RWPE2 (cell line): Measurements from ENCODE around the gene ZNF273.

Source experiments
- ATAC-seq: fragments of 200-7000 bp; cut with Tn5 transposase; 3 replicates; pipeline ENCODE4 v1.9.1; 2021; ENCODE audit warnings: low read depth
- DNase-seq: peaks from one replicate; pipeline ENCODE4 v3.0.0-alpha.2; 2020; ENCODE audit warnings: low spot score
- H3K27ac ChIP-seq: fragments of 450-650 bp; 2 replicates; pipeline ENCODE4 v1.5.1; 2017; ENCODE audit warnings: mild to moderate bottlenecking; ENCODE audit not compliant: poor library complexity, severe bottlenecking
- H3K27me3 ChIP-seq: fragments of 250-450 bp; sonication (Bioruptor Pico); 2 replicates; pipeline ENCODE4 v1.5.1; 2021; ENCODE audit warnings: mild to moderate bottlenecking, moderate library complexity; ENCODE audit not compliant: insufficient read depth, poor library complexity, severe bottlenecking
- H3K36me3 ChIP-seq: fragments of 250-450 bp; sonication (Bioruptor Pico); 2 replicates; pipeline ENCODE4 v1.5.1; 2020; ENCODE audit warnings: low read depth, mild to moderate bottlenecking, moderate library complexity
- H3K4me1 ChIP-seq: fragments of 250-450 bp; sonication (Bioruptor Pico); 2 replicates; pipeline ENCODE4 v1.5.1; 2021; ENCODE audit warnings: mild to moderate bottlenecking, moderate library complexity; ENCODE audit not compliant: insufficient read depth, poor library complexity, severe bottlenecking
- H3K4me3 ChIP-seq: fragments of 250-450 bp; sonication (Bioruptor Pico); 2 replicates; pipeline ENCODE4 v1.5.1; 2021; ENCODE audit warnings: mild to moderate bottlenecking, moderate library complexity; ENCODE audit not compliant: severe bottlenecking
- H3K9me3 ChIP-seq: fragments of 250-450 bp; sonication (Bioruptor Pico); 2 replicates; pipeline ENCODE4 v1.5.1; 2021; ENCODE audit warnings: mild to moderate bottlenecking, moderate library complexity; ENCODE audit not compliant: severe bottlenecking
- TF ChIP-seq, protein P1 (sequence below): fragments of 450-650 bp; IDR thresholded peaks from one replicate; pipeline ENCODE4 v1.5.1; 2017; ENCODE audit warnings: mild to moderate bottlenecking, moderate library complexity; ENCODE audit not compliant: poor library complexity, severe bottlenecking

ZNF273 gene

DNA sequence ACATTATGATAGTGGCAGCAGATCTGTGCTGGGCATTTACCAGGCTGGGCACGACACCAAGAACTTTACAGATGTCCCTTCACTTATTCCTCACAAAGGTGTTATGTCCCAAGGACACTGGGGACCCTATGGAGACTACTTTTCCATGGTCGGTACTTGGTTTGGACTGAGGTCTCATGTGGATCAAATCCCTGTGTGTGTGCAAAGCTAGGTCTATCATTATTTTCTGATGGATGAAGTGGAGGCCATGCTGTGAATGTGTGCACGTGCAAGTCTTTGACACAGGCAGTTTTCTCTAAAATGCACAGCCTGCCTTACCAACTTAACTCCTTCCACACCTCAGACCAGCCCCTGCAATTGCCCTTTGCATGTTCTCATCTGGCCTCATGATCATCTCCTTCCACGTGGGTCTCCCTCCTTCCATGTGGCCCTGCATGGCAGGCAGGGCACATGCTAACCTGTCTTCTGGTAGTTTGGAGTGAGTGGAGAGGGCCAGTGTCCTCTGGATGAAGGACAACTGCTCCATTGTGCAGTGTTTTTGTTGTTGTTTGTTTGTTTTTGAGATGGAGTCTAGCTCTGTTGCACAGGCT, 16.0 kb upstream of the ZNF273 start:
- TF ChIP-seq, protein P1, sequence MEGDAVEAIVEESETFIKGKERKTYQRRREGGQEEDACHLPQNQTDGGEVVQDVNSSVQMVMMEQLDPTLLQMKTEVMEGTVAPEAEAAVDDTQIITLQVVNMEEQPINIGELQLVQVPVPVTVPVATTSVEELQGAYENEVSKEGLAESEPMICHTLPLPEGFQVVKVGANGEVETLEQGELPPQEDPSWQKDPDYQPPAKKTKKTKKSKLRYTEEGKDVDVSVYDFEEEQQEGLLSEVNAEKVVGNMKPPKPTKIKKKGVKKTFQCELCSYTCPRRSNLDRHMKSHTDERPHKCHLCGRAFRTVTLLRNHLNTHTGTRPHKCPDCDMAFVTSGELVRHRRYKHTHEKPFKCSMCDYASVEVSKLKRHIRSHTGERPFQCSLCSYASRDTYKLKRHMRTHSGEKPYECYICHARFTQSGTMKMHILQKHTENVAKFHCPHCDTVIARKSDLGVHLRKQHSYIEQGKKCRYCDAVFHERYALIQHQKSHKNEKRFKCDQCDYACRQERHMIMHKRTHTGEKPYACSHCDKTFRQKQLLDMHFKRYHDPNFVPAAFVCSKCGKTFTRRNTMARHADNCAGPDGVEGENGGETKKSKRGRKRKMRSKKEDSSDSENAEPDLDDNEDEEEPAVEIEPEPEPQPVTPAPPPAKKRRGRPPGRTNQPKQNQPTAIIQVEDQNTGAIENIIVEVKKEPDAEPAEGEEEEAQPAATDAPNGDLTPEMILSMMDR: no peak
- DNase-seq (no peak), ATAC-seq (no peak)
- Histone ChIP-seq H3K27me3 (peaks cover 16% of the 10 kb centered on the region), H3K36me3 (no peaks in the 10 kb centered on the region), H3K4me3 (no peak overlapping the region), H3K4me1 (no peaks in the 10 kb centered on the region), H3K27ac (no peak overlapping the region), H3K9me3 (no peaks in the 10 kb centered on the region)

DNA sequence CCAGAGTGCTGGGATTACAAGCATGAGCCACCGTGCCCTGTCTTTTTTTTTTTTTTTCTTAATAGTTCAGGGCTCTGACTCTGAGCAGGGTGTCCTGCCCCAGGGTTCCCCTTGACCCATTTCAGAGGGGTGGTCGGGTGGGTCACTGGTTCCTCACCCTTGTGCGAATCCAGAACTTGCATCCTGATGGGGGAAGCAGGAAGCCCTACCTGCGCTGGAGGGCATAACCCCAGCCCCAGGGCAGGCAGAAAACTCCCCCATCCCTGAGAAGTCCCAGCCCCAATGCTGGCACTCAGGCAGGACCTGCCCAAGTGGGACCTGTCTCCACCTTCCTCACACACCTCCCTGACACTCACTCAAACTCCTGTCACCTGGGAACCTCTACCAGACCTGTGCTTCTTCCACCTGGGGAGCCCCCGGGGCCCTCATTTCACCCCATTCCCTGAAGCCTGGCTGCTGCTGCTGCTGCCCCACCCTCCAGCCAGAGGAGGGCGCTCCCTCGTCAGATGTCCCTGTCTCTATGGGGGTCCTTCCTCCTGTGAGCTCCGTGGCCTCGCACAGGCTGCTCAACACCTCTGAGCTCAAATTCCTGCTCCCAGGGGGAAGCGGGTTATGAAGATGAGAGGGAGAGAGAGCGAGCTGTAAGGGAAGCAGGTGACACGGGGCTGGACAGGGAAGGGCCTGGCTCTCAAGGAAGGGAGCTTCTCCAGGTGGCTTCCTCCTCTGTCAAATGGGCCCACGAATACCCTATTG, 15.1 kb upstream of the ZNF273 start:
- TF ChIP-seq, protein P1: no peak
- no peak for DNase-seq
- no peak for ATAC-seq
- peaks cover 7% of the 10 kb centered on the region for H3K27me3 ChIP-seq
- H3K9me3 ChIP-seq: no peaks in the 10 kb centered on the region
- H3K4me1 ChIP-seq: no peaks in the 10 kb centered on the region
- H3K4me3 ChIP-seq: no peak overlapping the region
- no peak overlapping the region for H3K27ac ChIP-seq
- H3K36me3 ChIP-seq: no peaks in the 10 kb centered on the region

DNA sequence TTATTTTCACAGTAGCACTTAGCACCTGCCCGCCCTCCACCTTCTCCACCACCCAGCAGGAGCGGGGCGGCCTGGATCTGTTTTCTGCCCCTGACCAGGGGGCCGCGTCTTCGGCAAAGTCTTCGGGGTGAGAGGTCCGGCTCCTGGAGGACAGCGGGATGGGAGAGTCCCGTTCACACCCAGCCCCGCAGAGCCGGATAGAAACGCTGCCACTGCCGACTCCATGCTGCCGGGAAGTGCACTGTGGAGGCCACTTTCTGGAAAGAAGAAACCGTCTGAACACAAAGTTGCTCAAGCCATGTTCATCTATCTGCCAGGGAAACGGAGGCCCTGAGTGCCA, 14.5 kb upstream of the ZNF273 start:
- DNase-seq: no peak

DNA sequence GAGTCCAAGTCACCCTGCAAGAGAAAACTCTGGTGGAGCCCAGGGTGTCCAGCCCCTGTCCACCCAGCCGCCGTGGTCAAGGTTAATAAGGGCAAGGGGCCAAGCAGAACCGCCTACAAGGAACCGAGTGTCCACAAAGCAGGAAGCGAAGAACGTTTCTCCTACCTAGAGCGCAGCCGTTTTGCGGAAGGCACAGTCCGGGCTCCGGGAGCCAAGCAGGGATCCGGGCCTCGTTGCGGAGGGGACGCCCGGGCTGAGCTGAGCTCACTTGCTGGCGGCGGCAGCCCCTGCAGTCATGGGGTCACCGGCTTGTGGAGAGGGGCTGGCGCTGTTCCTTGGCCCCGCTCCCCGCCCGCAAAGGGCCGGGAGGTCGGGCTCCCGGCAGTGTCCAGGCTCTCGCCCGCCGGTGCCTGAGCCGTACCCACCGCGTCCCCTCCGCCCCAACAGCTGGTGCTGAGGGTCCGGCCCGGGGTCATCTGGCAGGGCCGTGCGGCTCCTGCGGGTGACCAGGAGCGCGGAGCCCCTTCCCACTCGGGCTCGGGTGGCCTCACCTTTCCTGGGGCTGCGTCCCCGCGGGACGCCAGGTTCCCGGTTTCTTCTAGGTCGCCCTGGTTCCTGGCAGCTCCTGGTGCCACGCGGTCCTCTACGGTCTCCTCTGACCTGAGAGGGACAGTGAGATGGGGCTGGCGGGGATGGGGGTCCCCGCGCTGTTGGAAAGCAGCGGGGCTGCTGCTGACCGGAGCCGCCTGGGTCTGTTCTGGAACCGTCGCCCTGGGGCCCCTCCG, 14.0 kb upstream of the ZNF273 start:
- H3K36me3 ChIP-seq: no peaks in the 10 kb centered on the region
- no peak overlapping the region for H3K27ac ChIP-seq
- H3K27me3 ChIP-seq: no peaks in the 10 kb centered on the region
- no peaks in the 10 kb centered on the region for H3K4me1 ChIP-seq
- DNase-seq: no peak
- no peaks in the 10 kb centered on the region for H3K9me3 ChIP-seq
- no peak overlapping the region for H3K4me3 ChIP-seq
- ATAC-seq: no peak
- TF ChIP-seq, protein P1: no peak

More for the DNA sequence above, 14.5 kb upstream of the ZNF273 start:
- no peaks in the 10 kb centered on the region for H3K4me1 ChIP-seq
- peaks cover under 1% of the 10 kb centered on the region for H3K27me3 ChIP-seq
- H3K9me3 ChIP-seq: no peaks in the 10 kb centered on the region
- no peak overlapping the region for H3K27ac ChIP-seq
- no peaks in the 10 kb centered on the region for H3K36me3 ChIP-seq
- ATAC-seq: no peak
- H3K4me3 ChIP-seq: no peak overlapping the region
- TF ChIP-seq, protein P1: no peak
